ENCODE measurements around the gene PIH1D1. TPM values are rescaled to one million over a fixed set of nuclear protein-coding genes. Genes with fewer than 3 reads are reported as not detected.

The PIH1D1 gene
- total and polyA plus RNA-seq, 2 of the 13 experiments (the other 11 are each of a cell fraction or from before 2014, with no cell fraction given), result 110 to 137 TPM

- TF ChIP-seq MED1 (CRISPR knock-in tag; IDR thresholded peaks at IDR 0.05), result 0 out of 2 replicates have a peak, but pooled peaks have one; percentile 11
- no peak for TF ChIP-seq PAXIP1 (CRISPR knock-in tag; conservative IDR thresholded peaks at IDR 0.05)
- TF ChIP-seq AGO2 (optimal IDR thresholded peaks at IDR 0.05; ENCODE audit: low read depth, low read length), result peak; percentile 79
- 0 out of 2 replicates have a peak, but pooled peaks have one; percentile 15 for TF ChIP-seq SOX5 (CRISPR knock-in tag; IDR thresholded peaks at IDR 0.05; ENCODE audit: borderline replicate concordance)
- TF ChIP-seq ZNF780A (CRISPR knock-in tag; IDR thresholded peaks at IDR 0.05), result 0 out of 2 replicates have a peak, but pooled peaks have one; percentile 7
- TF ChIP-seq AHDC1 (CRISPR knock-in tag; IDR thresholded peaks at IDR 0.05; ENCODE audit: borderline replicate concordance), result no peak
- peak; percentile 80 for TF ChIP-seq POLR2AphosphoS5 (IDR thresholded peaks at IDR 0.05; ENCODE audit: low read depth, low read length)
- TF ChIP-seq HNRNPL (IDR thresholded peaks at IDR 0.05; ENCODE audit: low read depth, low read length), result 0 out of 2 replicates have a peak, but pooled peaks have one; percentile 31
- TF ChIP-seq CEBPG (CRISPR knock-in tag; IDR thresholded peaks at IDR 0.05), result no peak; the same call in 1 of the 2 replicates
- TF ChIP-seq ZFP37 (CRISPR knock-in tag; IDR thresholded peaks at IDR 0.05; ENCODE audit: borderline replicate concordance), result no peak
- TF ChIP-seq ZNF430 (CRISPR knock-in tag; IDR thresholded peaks at IDR 0.05), result no peak
- peak; percentile 53; the same call in 1 of the 2 replicates for TF ChIP-seq KDM2A (CRISPR knock-in tag; IDR thresholded peaks at IDR 0.05; ENCODE audit: borderline replicate concordance, low read depth)
- TF ChIP-seq ZNF574 (CRISPR knock-in tag; IDR thresholded peaks at IDR 0.05), result no peak
- TF ChIP-seq ELF1 (CRISPR knock-in tag; IDR thresholded peaks at IDR 0.05), result 0 out of 2 replicates have a peak, but pooled peaks have one; percentile 7
- peak in 1 of 2 experiments; percentile 42; a peak in 1 of 4 replicates for TF ChIP-seq NR2F1 (CRISPR knock-in tag; IDR thresholded peaks at IDR 0.05)
- peak; percentile 58; the same call in 1 of the 2 replicates for TF ChIP-seq SIX4 (CRISPR knock-in tag; IDR thresholded peaks at IDR 0.05)
- peak; percentile 57; the same call in 1 of the 2 replicates for TF ChIP-seq AKAP8 (CRISPR knock-in tag; IDR thresholded peaks at IDR 0.05)
These were observed 41.2 kb upstream of the PIH1D1 start (continued) for GRCh38 chr19:49492573-49493405.
